Osteocyte (in vitro differentiated cells): ENCODE data around the gene N4BP2. TPM values are rescaled to one million over a fixed set of nuclear protein-coding genes. Genes with fewer than 3 reads are reported as not detected.
"Not testable (repeated sequence)": the region's sequence is repeated elsewhere in the genome, so short reads cannot be mapped to it uniquely, and the experiment has no call there.

Source experiments
- DNase-seq: peaks from one replicate; pipeline ENCODE4 v3.0.0; 2021; ENCODE audit warnings: mixed read lengths; ENCODE audit not compliant: unreplicated experiment; ENCODE audit errors: extremely low spot score
- H3K27ac Mint-ChIP-seq: one replicate; pipeline ENCODE4 v1.8.0; 2021; ENCODE audit warnings: mild to moderate bottlenecking, mixed read lengths; ENCODE audit not compliant: unreplicated experiment
- H3K27me3 Mint-ChIP-seq: one replicate; pipeline ENCODE4 v1.8.0; 2021; ENCODE audit warnings: mixed read lengths; ENCODE audit not compliant: unreplicated experiment
- H3K36me3 Mint-ChIP-seq: one replicate; pipeline ENCODE4 v1.8.0; 2021; ENCODE audit warnings: mixed read lengths; ENCODE audit not compliant: unreplicated experiment
- H3K4me1 Mint-ChIP-seq: one replicate; pipeline ENCODE4 v1.8.0; 2021; ENCODE audit warnings: mixed read lengths; ENCODE audit not compliant: unreplicated experiment
- H3K4me3 Mint-ChIP-seq: one replicate; pipeline ENCODE4 v1.8.0; 2021; ENCODE audit warnings: mild to moderate bottlenecking, moderate library complexity, mixed read lengths; ENCODE audit not compliant: unreplicated experiment
- H3K9me3 Mint-ChIP-seq: one replicate; pipeline ENCODE4 v1.8.0; 2021; ENCODE audit warnings: mixed read lengths; ENCODE audit not compliant: unreplicated experiment
- total RNA-seq: library from RNA; stranded (reverse); gene quantifications from 2 replicates; pipeline ENCODE4 v1.2.1, GENCODE V29; 2021
- TF ChIP-seq, protein P1 (sequence below): fragments of 200-600 bp; sonication (generic); IDR thresholded peaks from 2 replicates; pipeline ENCODE4 v1.5.0; 2021; ENCODE audit warnings: antibody characterized with exemption, mild to moderate bottlenecking, moderate library complexity

N4BP2 gene
- total RNA-seq, 1 donor from 2014 or later, result 14.9 TPM

DNA sequence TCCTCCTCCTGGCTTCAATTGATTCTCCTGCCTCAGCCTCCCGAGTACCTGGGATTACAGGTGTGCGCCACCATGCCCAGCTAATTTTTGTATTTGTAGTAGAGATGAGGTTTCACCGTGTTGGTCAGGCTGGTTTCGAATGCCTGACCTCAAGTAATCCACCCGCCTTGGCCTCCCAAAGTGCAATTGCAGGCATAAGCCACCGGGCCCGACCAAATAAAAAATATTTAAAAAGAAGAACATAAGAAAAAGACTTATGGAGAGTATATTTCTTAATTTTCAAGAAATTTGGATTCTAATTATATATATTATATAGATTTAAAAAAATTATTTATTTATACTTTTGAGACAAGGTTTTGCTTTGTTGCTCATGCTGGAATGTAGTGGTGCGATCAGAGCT lies 29.8 kb downstream of the N4BP2 start:
- TF ChIP-seq, protein P1, sequence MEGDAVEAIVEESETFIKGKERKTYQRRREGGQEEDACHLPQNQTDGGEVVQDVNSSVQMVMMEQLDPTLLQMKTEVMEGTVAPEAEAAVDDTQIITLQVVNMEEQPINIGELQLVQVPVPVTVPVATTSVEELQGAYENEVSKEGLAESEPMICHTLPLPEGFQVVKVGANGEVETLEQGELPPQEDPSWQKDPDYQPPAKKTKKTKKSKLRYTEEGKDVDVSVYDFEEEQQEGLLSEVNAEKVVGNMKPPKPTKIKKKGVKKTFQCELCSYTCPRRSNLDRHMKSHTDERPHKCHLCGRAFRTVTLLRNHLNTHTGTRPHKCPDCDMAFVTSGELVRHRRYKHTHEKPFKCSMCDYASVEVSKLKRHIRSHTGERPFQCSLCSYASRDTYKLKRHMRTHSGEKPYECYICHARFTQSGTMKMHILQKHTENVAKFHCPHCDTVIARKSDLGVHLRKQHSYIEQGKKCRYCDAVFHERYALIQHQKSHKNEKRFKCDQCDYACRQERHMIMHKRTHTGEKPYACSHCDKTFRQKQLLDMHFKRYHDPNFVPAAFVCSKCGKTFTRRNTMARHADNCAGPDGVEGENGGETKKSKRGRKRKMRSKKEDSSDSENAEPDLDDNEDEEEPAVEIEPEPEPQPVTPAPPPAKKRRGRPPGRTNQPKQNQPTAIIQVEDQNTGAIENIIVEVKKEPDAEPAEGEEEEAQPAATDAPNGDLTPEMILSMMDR, result no peak
- Mint-ChIP-seq H3K36me3 (peaks cover 10% of the 10 kb centered on the region), H3K4me3 (no peak overlapping the region), H3K27ac (no peak overlapping the region), H3K27me3 (no peaks in the 10 kb centered on the region), H3K9me3 (no peaks in the 10 kb centered on the region), H3K4me1 (no peaks in the 10 kb centered on the region)
- no peak for DNase-seq

DNA sequence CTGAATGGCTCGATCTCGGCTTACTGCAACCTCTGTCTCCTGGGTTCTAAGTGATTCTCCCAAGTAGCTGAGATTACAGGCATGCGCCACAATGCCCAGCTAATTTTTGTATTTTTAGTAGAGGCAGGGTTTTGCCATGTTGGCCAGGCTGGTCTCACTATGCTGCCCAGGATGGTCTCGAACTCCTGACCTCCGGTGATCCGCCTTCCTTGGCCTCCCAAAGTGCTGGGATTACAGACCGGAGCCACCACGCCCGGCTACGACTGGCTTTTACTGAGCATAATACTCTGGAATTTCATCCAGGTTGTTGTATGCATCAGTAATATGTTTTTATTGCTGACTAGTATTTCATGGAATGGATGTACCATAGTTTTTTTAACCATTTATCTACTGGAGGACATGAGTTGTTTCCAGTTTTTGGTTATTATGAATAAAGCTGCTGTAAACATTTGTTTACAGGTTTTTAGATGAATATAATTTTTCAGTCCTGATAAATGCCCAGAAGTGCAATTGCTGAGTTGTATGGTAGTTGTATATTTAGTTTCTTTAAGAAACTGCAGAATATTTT lies 31.2 kb downstream of the N4BP2 start:
- Mint-ChIP-seq H3K36me3 (peaks cover 8% of the 10 kb centered on the region), H3K4me1 (no peaks in the 10 kb centered on the region), H3K9me3 (no peaks in the 10 kb centered on the region), H3K27me3 (no peaks in the 10 kb centered on the region), H3K4me3 (no peak overlapping the region), H3K27ac (no peak overlapping the region)
- TF ChIP-seq, protein P1, result no peak
- DNase-seq, result peak; percentile 62

DNA sequence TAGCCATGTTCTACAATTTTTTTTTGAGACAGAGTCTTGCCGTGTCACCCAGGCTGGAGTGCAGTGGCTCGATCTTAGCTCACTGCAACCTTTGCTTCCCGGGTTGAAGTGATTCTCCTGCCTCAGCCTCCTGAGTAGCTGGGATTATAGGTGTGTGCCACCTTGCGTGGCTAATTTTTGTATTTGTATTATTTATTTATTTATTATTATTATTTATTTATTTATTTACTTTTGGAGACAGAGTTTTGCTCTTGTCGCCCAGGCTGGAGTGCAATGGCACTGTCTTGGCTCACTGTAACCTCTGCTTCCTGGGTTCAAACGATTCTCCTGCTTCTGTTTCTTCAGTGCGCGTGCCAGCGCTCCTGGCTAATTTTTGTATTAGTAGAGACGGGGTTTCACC lies 36.8 kb downstream of the N4BP2 start:
- DNase-seq, H3K9me3 Mint-ChIP-seq, H3K4me1 Mint-ChIP-seq, H3K4me3 Mint-ChIP-seq, H3K27me3 Mint-ChIP-seq, H3K27ac Mint-ChIP-seq: not testable (repeated sequence)
- H3K36me3 Mint-ChIP-seq, result peaks cover 11% of the 10 kb centered on the region

DNA sequence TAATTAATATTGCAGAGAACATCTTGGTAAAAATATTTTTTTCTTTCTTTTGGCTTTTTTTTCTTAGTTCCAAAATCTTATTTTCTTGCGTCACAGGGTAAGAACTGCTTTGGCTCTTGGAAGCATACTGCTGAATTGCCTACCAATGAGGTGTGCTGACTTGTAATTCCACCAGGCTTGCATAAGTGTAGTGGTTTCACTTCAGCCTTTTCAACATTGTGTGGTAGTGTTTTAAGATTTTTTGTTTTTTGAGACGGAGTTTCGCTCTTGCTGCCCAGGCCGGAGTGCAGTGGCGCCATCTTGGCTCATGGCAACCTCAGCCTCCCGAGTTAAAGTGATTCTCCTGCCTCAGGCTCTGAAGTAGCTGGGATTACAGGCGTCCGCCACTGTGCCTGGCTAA lies 42.4 kb downstream of the N4BP2 start:
- TF ChIP-seq, protein P1, result no peak
- H3K36me3 Mint-ChIP-seq, result peaks cover 17% of the 10 kb centered on the region
- H3K27me3 Mint-ChIP-seq, result no peaks in the 10 kb centered on the region
- H3K9me3 Mint-ChIP-seq, result no peaks in the 10 kb centered on the region
- no peak for DNase-seq
- H3K4me3 Mint-ChIP-seq, result no peak overlapping the region
- H3K27ac Mint-ChIP-seq, result no peak overlapping the region
- H3K4me1 Mint-ChIP-seq, result no peaks in the 10 kb centered on the region

DNA sequence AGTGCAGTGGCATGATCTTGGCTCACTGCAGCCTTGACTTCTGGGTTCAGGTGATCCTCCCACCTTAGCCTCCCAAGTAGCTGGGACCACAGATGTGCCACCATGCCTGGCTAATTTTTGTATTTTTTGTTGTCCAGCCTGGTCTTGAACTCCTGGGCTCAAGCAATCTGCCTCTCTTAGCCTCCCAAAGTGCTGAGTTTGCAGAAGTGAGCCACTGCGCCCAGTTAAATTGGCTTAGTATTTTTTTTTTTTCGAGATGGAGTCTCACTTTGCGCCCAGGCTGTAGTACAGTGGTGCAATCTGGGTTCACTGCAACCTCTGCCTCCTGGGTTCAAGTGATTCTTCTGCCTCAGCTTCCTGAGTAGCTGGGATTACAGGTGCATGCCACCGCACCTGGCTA lies 50.5 kb downstream of the N4BP2 start:
- H3K36me3 Mint-ChIP-seq, result peaks cover 26% of the 10 kb centered on the region
- not testable (repeated sequence) for DNase-seq, H3K9me3 Mint-ChIP-seq, H3K4me3 Mint-ChIP-seq, H3K27me3 Mint-ChIP-seq, H3K27ac Mint-ChIP-seq, H3K4me1 Mint-ChIP-seq

DNA sequence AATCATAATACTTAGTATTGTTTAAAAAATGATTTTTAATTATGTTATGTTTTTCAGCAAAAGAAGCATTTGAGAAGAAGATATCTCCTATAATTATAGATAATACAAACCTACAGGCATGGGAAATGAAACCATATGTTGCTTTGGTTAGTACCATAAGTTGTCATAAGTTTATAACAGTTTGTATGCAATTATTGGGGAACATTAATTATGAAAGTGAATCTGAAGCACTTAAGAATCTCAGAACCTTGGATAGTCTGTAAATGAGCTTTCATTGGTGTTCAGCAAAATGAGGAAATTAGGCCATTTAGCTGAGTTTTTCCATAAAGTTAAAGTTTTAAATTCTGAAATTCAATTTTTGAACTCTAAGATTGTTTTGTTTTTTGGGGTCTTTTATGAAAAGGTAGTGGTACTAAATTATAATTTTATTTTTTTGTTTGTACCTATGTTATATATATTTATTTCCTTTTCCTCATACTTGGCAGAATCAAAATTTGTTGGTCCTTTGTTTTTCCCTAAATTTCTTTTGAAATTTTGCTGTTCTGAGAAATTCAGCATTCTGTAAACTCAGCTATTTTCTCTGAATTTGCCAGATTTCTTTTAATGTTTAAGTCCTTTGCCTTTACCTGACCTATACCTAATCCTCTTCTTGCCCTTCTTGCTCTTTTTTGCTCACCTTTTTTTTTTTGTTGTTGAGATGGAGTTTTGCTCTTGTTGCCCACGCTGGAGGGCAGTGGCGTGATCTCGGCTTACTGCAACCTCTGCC lies 55.6 kb downstream of the N4BP2 start:
- Mint-ChIP-seq H3K36me3 (peaks cover 12% of the 10 kb centered on the region), H3K9me3 (no peaks in the 10 kb centered on the region), H3K27me3 (no peaks in the 10 kb centered on the region), H3K4me3 (no peak overlapping the region), H3K27ac (no peak overlapping the region), H3K4me1 (no peaks in the 10 kb centered on the region)
- TF ChIP-seq, protein P1, result no peak
- DNase-seq, result no peak
